Measurements from ENCODE around the gene EEF1A2. TPM values are rescaled to one million over a fixed set of nuclear protein-coding genes. Genes with fewer than 3 reads are reported as not detected.

EEF1A2 gene
- total RNA-seq, 4 donors from 2014 or later: 1.1 to 1.5 TPM; not detected in 2

DNA sequence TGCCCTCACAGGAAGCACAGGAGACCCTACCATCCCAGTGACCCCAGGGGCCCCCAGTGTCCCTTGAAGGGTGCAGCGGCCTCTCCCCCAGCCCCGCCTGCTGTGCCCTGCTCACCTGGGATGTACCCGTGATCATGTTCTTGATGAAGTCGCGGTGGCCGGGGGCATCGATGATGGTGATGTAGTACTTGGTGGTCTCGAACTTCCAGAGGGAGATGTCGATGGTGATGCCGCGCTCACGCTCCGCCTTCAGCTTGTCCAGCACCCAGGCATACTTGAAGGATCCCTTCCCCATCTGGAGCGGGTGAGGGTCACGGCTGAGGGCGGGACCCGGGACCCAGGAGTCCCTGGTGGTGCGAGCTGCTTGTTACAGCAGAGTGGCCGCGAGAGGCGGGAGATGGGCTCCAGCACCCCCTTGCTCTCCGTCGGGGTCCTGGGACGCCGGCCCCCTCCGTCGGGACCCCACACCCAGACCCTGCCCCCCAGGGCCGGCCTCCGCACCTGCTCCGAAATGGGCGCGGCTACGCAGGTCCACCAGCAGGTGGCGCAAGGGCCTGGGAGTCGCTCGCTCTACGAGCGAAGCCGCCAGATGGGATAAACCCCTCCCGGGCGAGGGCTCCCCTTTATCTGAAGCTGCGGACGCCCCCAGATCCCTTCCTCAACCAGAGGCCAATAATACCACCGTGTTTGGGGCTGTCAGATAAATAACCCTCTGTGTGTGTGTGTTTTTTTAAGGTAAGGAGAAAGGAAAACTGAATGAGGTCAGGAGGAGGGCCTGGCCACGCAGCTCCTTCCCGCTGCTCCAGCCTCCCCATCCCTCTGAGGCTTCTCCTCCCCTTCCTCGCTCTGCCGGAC lies 2.9 kb downstream of the EEF1A2 start:
- Histone ChIP-seq H3K36me3 (no peaks in the 10 kb centered on the region), H3K27me3 (peaks cover 9 to 17% of the 10 kb centered on the region in 2 donors), H3K27ac (no peak overlapping the region), H3K4me3 (peak overlapping the region in 1 of 2 donors; percentile 17), H3K4me1 (peaks cover 0 to 10% of the 10 kb centered on the region in 2 donors), H3K9me3 (no peaks in the 10 kb centered on the region)
- intact Hi-C loops (cut with DNase I; ENCODE audit: low total_unique reads): no loop called here
- peak; percentile 51 to 58 for DNase-seq
- no peak for TF ChIP-seq POLR2A (IDR thresholded peaks at IDR 0.05)
- TF ChIP-seq, protein P1, sequence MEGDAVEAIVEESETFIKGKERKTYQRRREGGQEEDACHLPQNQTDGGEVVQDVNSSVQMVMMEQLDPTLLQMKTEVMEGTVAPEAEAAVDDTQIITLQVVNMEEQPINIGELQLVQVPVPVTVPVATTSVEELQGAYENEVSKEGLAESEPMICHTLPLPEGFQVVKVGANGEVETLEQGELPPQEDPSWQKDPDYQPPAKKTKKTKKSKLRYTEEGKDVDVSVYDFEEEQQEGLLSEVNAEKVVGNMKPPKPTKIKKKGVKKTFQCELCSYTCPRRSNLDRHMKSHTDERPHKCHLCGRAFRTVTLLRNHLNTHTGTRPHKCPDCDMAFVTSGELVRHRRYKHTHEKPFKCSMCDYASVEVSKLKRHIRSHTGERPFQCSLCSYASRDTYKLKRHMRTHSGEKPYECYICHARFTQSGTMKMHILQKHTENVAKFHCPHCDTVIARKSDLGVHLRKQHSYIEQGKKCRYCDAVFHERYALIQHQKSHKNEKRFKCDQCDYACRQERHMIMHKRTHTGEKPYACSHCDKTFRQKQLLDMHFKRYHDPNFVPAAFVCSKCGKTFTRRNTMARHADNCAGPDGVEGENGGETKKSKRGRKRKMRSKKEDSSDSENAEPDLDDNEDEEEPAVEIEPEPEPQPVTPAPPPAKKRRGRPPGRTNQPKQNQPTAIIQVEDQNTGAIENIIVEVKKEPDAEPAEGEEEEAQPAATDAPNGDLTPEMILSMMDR (IDR thresholded peaks at IDR 0.05): peak; percentile 77 to 90 (median 80)

DNA sequence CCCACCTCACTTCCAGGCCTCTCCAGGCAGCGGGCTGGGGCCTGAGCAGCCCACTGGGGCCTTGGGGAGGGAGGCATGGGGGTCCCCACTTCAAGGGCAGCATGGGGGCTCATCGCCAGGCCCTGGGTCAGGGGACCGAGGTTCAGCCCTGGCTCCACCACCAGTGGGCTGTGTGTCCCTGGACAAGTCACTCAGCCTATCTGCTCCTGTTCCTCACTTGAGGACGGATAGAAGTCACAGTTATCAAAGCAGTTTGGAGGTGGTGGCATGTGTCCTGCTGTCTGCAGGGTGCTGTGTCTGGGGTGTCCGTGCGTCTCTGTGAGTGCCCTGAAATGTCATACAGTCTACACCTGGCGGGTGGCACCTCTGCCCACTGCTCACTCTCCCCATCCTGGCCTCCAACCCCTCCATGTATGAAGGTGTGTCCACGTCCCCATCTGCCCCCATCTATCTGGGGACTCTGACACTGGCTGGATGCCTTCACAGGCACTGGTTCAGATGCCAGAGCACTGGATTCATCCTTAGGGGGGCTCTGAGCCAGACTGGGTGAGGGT lies 3.6 kb downstream of the EEF1A2 start:
- H3K4me3 ChIP-seq: no peak overlapping the region
- no peak for DNase-seq
- H3K9me3 ChIP-seq: no peaks in the 10 kb centered on the region
- intact Hi-C loops (cut with DNase I; ENCODE audit: low total_unique reads): no loop called here
- H3K27me3 ChIP-seq: peaks cover 9 to 16% of the 10 kb centered on the region in 2 donors
- TF ChIP-seq, protein P1 (IDR thresholded peaks at IDR 0.05): no peak
- no peak for TF ChIP-seq POLR2A (IDR thresholded peaks at IDR 0.05)
- H3K27ac ChIP-seq: no peak overlapping the region
- H3K36me3 ChIP-seq: no peaks in the 10 kb centered on the region
- H3K4me1 ChIP-seq: peaks cover 0 to 10% of the 10 kb centered on the region in 2 donors

DNA sequence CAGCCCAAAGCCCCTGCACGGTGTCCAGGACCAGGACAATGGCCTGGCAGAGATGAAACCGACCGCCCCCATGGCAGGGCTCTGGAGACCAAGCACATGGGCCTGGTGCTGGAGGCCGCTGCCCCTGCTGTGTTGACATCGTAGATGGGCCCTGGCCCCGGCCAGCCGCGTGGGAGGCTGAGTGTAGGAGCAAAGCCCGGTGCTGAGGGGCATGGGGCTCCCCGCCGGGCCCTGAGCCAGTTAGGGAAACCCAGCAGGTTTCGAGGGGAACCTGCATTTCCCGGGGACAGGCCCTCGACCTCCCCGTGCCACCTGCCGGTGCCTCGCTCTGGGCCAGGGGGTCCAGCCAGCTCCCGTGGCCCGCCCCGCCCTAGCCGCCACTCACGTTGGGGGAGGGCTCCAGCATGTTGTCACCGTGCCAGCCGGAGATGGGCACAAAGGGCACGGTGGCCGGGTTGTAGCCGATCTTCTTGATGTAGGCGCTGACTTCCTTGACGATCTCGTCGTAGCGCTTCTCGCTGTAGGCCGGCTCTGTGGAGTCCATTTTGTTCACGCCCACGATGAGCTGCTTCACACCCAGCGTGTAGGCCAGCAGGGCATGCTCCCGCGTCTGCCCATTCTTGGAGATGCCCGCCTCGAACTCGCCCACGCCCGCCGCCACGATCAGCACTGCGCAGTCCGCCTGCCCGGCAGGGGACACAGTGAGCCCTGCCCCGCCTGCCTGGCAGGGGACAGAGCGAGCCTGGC lies 4.3 kb downstream of the EEF1A2 start:
- intact Hi-C loops (cut with DNase I; ENCODE audit: low total_unique reads): no loop called here
- peaks cover 9 to 16% of the 10 kb centered on the region in 2 donors for H3K27me3 ChIP-seq
- H3K4me1 ChIP-seq: peaks cover 0 to 8% of the 10 kb centered on the region in 2 donors
- no peaks in the 10 kb centered on the region for H3K36me3 ChIP-seq
- no peaks in the 10 kb centered on the region for H3K9me3 ChIP-seq
- TF ChIP-seq, protein P1 (IDR thresholded peaks at IDR 0.05): no peak
- no peak for TF ChIP-seq POLR2A (IDR thresholded peaks at IDR 0.05)
- no peak overlapping the region for H3K27ac ChIP-seq
- H3K4me3 ChIP-seq: no peak overlapping the region
- no peak for DNase-seq

GRCh38 chr20:63494084-63494419 lies 4.8 kb downstream of the EEF1A2 start:
- Histone ChIP-seq H3K9me3 (no peaks in the 10 kb centered on the region), H3K4me3 (no peak overlapping the region), H3K27ac (no peak overlapping the region), H3K27me3 (peaks cover 9 to 13% of the 10 kb centered on the region in 2 donors), H3K4me1 (peaks cover 0 to 3% of the 10 kb centered on the region in 2 donors), H3K36me3 (no peaks in the 10 kb centered on the region)
- no peak for DNase-seq
- intact Hi-C loops (cut with DNase I; ENCODE audit: low total_unique reads): no loop called here
- TF ChIP-seq, protein P1 (IDR thresholded peaks at IDR 0.05): no peak
- TF ChIP-seq POLR2A (IDR thresholded peaks at IDR 0.05): no peak

Measured in uterus (tissue), 4 donors.